ENCODE results near the gene FRYL.

The FRYL gene

GRCh38 chr4:48558819-48559218, 221.3 kb downstream of the FRYL start:
- H3K9ac ChIP-seq = no peak overlapping the region
- no peaks in the 10 kb centered on the region for H3K36me3 ChIP-seq (ENCODE audit: control insufficient read depth, insufficient read depth, low read length)
- H3K27me3 ChIP-seq (ENCODE audit: control insufficient read depth, insufficient read depth, low read length) = no peaks in the 10 kb centered on the region
- no peak overlapping the region for H3K4me3 ChIP-seq (ENCODE audit: low read depth, low read length)
- no peak overlapping the region for H3K4me2 ChIP-seq (ENCODE audit: low read length)
- no peaks in the 10 kb centered on the region for H3K79me2 ChIP-seq
- no peak overlapping the region for H3K27ac ChIP-seq
- no peaks in the 10 kb centered on the region for H3K9me3 ChIP-seq (ENCODE audit: control insufficient read depth, low read length)
- no peaks in the 10 kb centered on the region for H3K4me1 ChIP-seq
- no peak overlapping the region for H2AFZ ChIP-seq
- TF ChIP-seq CTCF (IDR thresholded peaks at IDR 0.05) = no peak

GRCh38 chr4:48558026-48558425, 222.1 kb downstream of the FRYL start:
- no peaks in the 10 kb centered on the region for H3K27me3 ChIP-seq (ENCODE audit: control insufficient read depth, insufficient read depth, low read length)
- no peak overlapping the region for H3K9ac ChIP-seq
- no peaks in the 10 kb centered on the region for H3K4me1 ChIP-seq
- H3K4me3 ChIP-seq (ENCODE audit: low read depth, low read length) = no peak overlapping the region
- no peak overlapping the region for H2AFZ ChIP-seq
- H3K4me2 ChIP-seq (ENCODE audit: low read length) = no peak overlapping the region
- no peaks in the 10 kb centered on the region for H3K36me3 ChIP-seq (ENCODE audit: control insufficient read depth, insufficient read depth, low read length)
- no peak for TF ChIP-seq CTCF (IDR thresholded peaks at IDR 0.05)
- no peaks in the 10 kb centered on the region for H3K9me3 ChIP-seq (ENCODE audit: control insufficient read depth, low read length)
- H3K27ac ChIP-seq = no peak overlapping the region
- H3K79me2 ChIP-seq = no peaks in the 10 kb centered on the region

GRCh38 chr4:48557478-48557877, 222.6 kb downstream of the FRYL start:
- Histone ChIP-seq H3K4me2 (ENCODE audit: low read length) (no peak overlapping the region), H3K9me3 (ENCODE audit: control insufficient read depth, low read length) (no peaks in the 10 kb centered on the region), H3K79me2 (no peaks in the 10 kb centered on the region), H3K27me3 (ENCODE audit: control insufficient read depth, insufficient read depth, low read length) (no peaks in the 10 kb centered on the region), H3K4me3 (ENCODE audit: low read depth, low read length) (no peak overlapping the region), H2AFZ (no peak overlapping the region), H3K4me1 (no peaks in the 10 kb centered on the region), H3K36me3 (ENCODE audit: control insufficient read depth, insufficient read depth, low read length) (no peaks in the 10 kb centered on the region), H3K9ac (no peak overlapping the region), H3K27ac (no peak overlapping the region)
- no peak for TF ChIP-seq CTCF (IDR thresholded peaks at IDR 0.05)

- H2AFZ ChIP-seq = no peak overlapping the region
- no peaks in the 10 kb centered on the region for H3K79me2 ChIP-seq
- no peaks in the 10 kb centered on the region for H3K9me3 ChIP-seq (ENCODE audit: control insufficient read depth, low read length)
- H3K27ac ChIP-seq = no peak overlapping the region
- no peaks in the 10 kb centered on the region for H3K27me3 ChIP-seq (ENCODE audit: control insufficient read depth, insufficient read depth, low read length)
- no peaks in the 10 kb centered on the region for H3K36me3 ChIP-seq (ENCODE audit: control insufficient read depth, insufficient read depth, low read length)
- no peak for TF ChIP-seq CTCF (IDR thresholded peaks at IDR 0.05)
- H3K4me3 ChIP-seq (ENCODE audit: low read depth, low read length) = no peak overlapping the region
- H3K9ac ChIP-seq = no peak overlapping the region
- no peak overlapping the region for H3K4me2 ChIP-seq (ENCODE audit: low read length)
- no peaks in the 10 kb centered on the region for H3K4me1 ChIP-seq
Measured at GRCh38 chr4:48556268-48556667, 223.8 kb downstream of the FRYL start.

GRCh38 chr4:48554606-48555005, 225.5 kb downstream of the FRYL start:
- no peak overlapping the region for H3K4me3 ChIP-seq (ENCODE audit: low read depth, low read length)
- no peak overlapping the region for H2AFZ ChIP-seq
- no peaks in the 10 kb centered on the region for H3K27me3 ChIP-seq (ENCODE audit: control insufficient read depth, insufficient read depth, low read length)
- no peaks in the 10 kb centered on the region for H3K4me1 ChIP-seq
- H3K9ac ChIP-seq = no peak overlapping the region
- H3K4me2 ChIP-seq (ENCODE audit: low read length) = no peak overlapping the region
- H3K36me3 ChIP-seq (ENCODE audit: control insufficient read depth, insufficient read depth, low read length) = no peaks in the 10 kb centered on the region
- H3K9me3 ChIP-seq (ENCODE audit: control insufficient read depth, low read length) = no peaks in the 10 kb centered on the region
- TF ChIP-seq CTCF (IDR thresholded peaks at IDR 0.05) = no peak
- H3K79me2 ChIP-seq = no peaks in the 10 kb centered on the region
- H3K27ac ChIP-seq = no peak overlapping the region
